Hypothalamus (tissue), 51 donors: Measurements from ENCODE around the gene CRYGS.
"Not testable (repeated sequence)": the region's sequence is repeated elsewhere in the genome, so short reads cannot be mapped to it uniquely, and the experiment has no call there.

Experiments used
- DNase-seq, 51 donors: peaks; one replicate each; lab custom pipeline; 2025; lab: John Stamatoyannopoulos, UW

CRYGS gene

GRCh38 chr3:186498022-186498421 is 46.2 kb downstream of the CRYGS start:
- not testable (repeated sequence) for DNase-seq

GRCh38 chr3:186497608-186498007 is 46.6 kb downstream of the CRYGS start:
- no peak for DNase-seq

- DNase-seq = no peak
Observed at GRCh38 chr3:186496635-186497034, 47.5 kb downstream of the CRYGS start.

- no peak for DNase-seq
Observed at GRCh38 chr3:186496016-186496415, 48.2 kb downstream of the CRYGS start.

- no peak for DNase-seq
Observed at GRCh38 chr3:186493525-186494255, 50.5 kb downstream of the CRYGS start.

- DNase-seq = no peak
Observed at GRCh38 chr3:186492385-186492984, 51.7 kb downstream of the CRYGS start.

- no peak for DNase-seq
Observed at GRCh38 chr3:186489507-186489906, 54.7 kb downstream of the CRYGS start.
